Epithelial cell of esophagus (primary cell): Measurements from ENCODE around the gene NPPB.

Source experiments
- DNase-seq: peaks from one replicate; pipeline ENCODE4 v3.0.0; 2010; ENCODE audit warnings: low read depth
- H3K4me3 ChIP-seq: 2 replicates; pipeline ENCODE4 v1.5.1; 2011; ENCODE audit warnings: mild to moderate bottlenecking, low read length, control low read depth
- CTCF ChIP-seq: IDR thresholded peaks from 2 replicates; pipeline ENCODE4 v1.5.1; 2011; ENCODE audit warnings: low read depth, mild to moderate bottlenecking, low read length, control low read depth, inconsistent platforms; ENCODE audit not compliant: insufficient read depth; ENCODE audit errors: missing control alignments

NPPB gene

GRCh38 chr1:11887666-11888007 is 28.9 kb upstream of the NPPB start:
- DNase-seq, result no peak
- no peak for TF ChIP-seq CTCF
- H3K4me3 ChIP-seq, result no peak overlapping the region

- no peak for DNase-seq
- no peak overlapping the region for H3K4me3 ChIP-seq
- no peak for TF ChIP-seq CTCF
Observed at GRCh38 chr1:11886986-11887665, 28.4 kb upstream of the NPPB start.

GRCh38 chr1:11885916-11886315 is 27.2 kb upstream of the NPPB start:
- no peak for TF ChIP-seq CTCF
- H3K4me3 ChIP-seq, result no peak overlapping the region
- DNase-seq, result no peak

GRCh38 chr1:11882814-11883538 is 24.2 kb upstream of the NPPB start:
- peak; percentile 41 for DNase-seq
- H3K4me3 ChIP-seq, result no peak overlapping the region
- no peak for TF ChIP-seq CTCF

GRCh38 chr1:11881749-11882441 is 23.1 kb upstream of the NPPB start:
- H3K4me3 ChIP-seq, result no peak overlapping the region
- no peak for DNase-seq
- no peak for TF ChIP-seq CTCF

GRCh38 chr1:11880911-11881748 is 22.4 kb upstream of the NPPB start:
- no peak for DNase-seq
- no peak for TF ChIP-seq CTCF
- no peak overlapping the region for H3K4me3 ChIP-seq
